ENCODE measurements around the gene STT3A. TPM values are rescaled to one million over a fixed set of nuclear protein-coding genes. Genes with fewer than 3 reads are reported as not detected.

STT3A gene
- total RNA-seq, 1 donor from 2014 or later: 187 TPM

- no peaks in the 10 kb centered on the region for H3K27me3 ChIP-seq (ENCODE audit: control insufficient read depth, insufficient read depth, low read length)
- no peak for DNase-seq (ENCODE audit: low read depth)
- H3K36me3 ChIP-seq (ENCODE audit: control insufficient read depth, insufficient read depth, low read length): peaks cover 2% of the 10 kb centered on the region
- no peak for TF ChIP-seq CTCF (IDR thresholded peaks at IDR 0.05; ENCODE audit: insufficient read depth, low read length, poor library complexity, severe bottlenecking)
- no peak overlapping the region for H3K4me3 ChIP-seq (ENCODE audit: low read depth, low read length)
These were observed 45.7 kb downstream of the STT3A start for GRCh38 chr11:125638315-125638714.

GRCh38 chr11:125645871-125646270 is 53.2 kb downstream of the STT3A start:
- no peak for TF ChIP-seq CTCF (IDR thresholded peaks at IDR 0.05; ENCODE audit: insufficient read depth, low read length, poor library complexity, severe bottlenecking)
- no peak overlapping the region for H3K4me3 ChIP-seq (ENCODE audit: low read depth, low read length)
- DNase-seq (ENCODE audit: low read depth): no peak
- H3K36me3 ChIP-seq (ENCODE audit: control insufficient read depth, insufficient read depth, low read length): no peaks in the 10 kb centered on the region
- no peaks in the 10 kb centered on the region for H3K27me3 ChIP-seq (ENCODE audit: control insufficient read depth, insufficient read depth, low read length)

GRCh38 chr11:125649465-125650166 is 57.0 kb downstream of the STT3A start:
- no peaks in the 10 kb centered on the region for H3K36me3 ChIP-seq (ENCODE audit: control insufficient read depth, insufficient read depth, low read length)
- DNase-seq (ENCODE audit: low read depth): no peak
- no peak overlapping the region for H3K4me3 ChIP-seq (ENCODE audit: low read depth, low read length)
- TF ChIP-seq CTCF (IDR thresholded peaks at IDR 0.05; ENCODE audit: insufficient read depth, low read length, poor library complexity, severe bottlenecking): no peak
- no peaks in the 10 kb centered on the region for H3K27me3 ChIP-seq (ENCODE audit: control insufficient read depth, insufficient read depth, low read length)

GRCh38 chr11:125662689-125663088 is 70.0 kb downstream of the STT3A start:
- no peak overlapping the region for H3K4me3 ChIP-seq (ENCODE audit: low read depth, low read length)
- no peaks in the 10 kb centered on the region for H3K36me3 ChIP-seq (ENCODE audit: control insufficient read depth, insufficient read depth, low read length)
- DNase-seq (ENCODE audit: low read depth): no peak
- TF ChIP-seq CTCF (IDR thresholded peaks at IDR 0.05; ENCODE audit: insufficient read depth, low read length, poor library complexity, severe bottlenecking): no peak
- H3K27me3 ChIP-seq (ENCODE audit: control insufficient read depth, insufficient read depth, low read length): no peaks in the 10 kb centered on the region

- Histone ChIP-seq H3K36me3 (ENCODE audit: control insufficient read depth, insufficient read depth, low read length) (no peaks in the 10 kb centered on the region), H3K4me3 (ENCODE audit: low read depth, low read length) (no peak overlapping the region), H3K27me3 (ENCODE audit: control insufficient read depth, insufficient read depth, low read length) (no peaks in the 10 kb centered on the region)
- DNase-seq (ENCODE audit: low read depth): no peak
- TF ChIP-seq CTCF (IDR thresholded peaks at IDR 0.05; ENCODE audit: insufficient read depth, low read length, poor library complexity, severe bottlenecking): no peak
These were observed 71.3 kb downstream of the STT3A start for GRCh38 chr11:125663910-125664309.

GRCh38 chr11:125667151-125667550 is 74.5 kb downstream of the STT3A start:
- no peak overlapping the region for H3K4me3 ChIP-seq (ENCODE audit: low read depth, low read length)
- H3K27me3 ChIP-seq (ENCODE audit: control insufficient read depth, insufficient read depth, low read length): no peaks in the 10 kb centered on the region
- no peak for DNase-seq (ENCODE audit: low read depth)
- H3K36me3 ChIP-seq (ENCODE audit: control insufficient read depth, insufficient read depth, low read length): no peaks in the 10 kb centered on the region
- TF ChIP-seq CTCF (IDR thresholded peaks at IDR 0.05; ENCODE audit: insufficient read depth, low read length, poor library complexity, severe bottlenecking): no peak
